Ovary (tissue), 9 donors: Measurements from ENCODE around the gene SPA17. TPM values are rescaled to one million over a fixed set of nuclear protein-coding genes. Genes with fewer than 3 reads are reported as not detected.

Experiments
- DNase-seq, 5 donors: peaks; one replicate each; pipeline ENCODE4 v3.0.0-alpha.2; 2019 to 2020
- H3K27ac ChIP-seq, 2 donors: fragments of 200-600 bp; one replicate each; pipeline versions ENCODE4 v1.5.1 to v1.8.0; 2019 to 2022
- H3K27me3 ChIP-seq: fragments of 200-600 bp; one replicate; pipeline ENCODE4 v1.8.0; 2022
- H3K36me3 ChIP-seq: fragments of 200-600 bp; sonication (generic); one replicate; pipeline ENCODE4 v1.5.1; 2019
- H3K4me1 ChIP-seq: one replicate; pipeline ENCODE4 v1.8.1; 2013; ENCODE audit warnings: mild to moderate bottlenecking, moderate library complexity; ENCODE audit not compliant: insufficient read depth
- H3K4me3 ChIP-seq: fragments of 200-600 bp; sonication (generic); one replicate; pipeline ENCODE4 v1.5.1; 2017
- H3K9me3 ChIP-seq, 2 donors: fragments of 200-600 bp in 1 of 2; sonication (generic) in 1 of 2; one replicate each; pipeline versions ENCODE4 v1.5.1 to v1.8.1; 2013 to 2019; ENCODE audit warnings: mild to moderate bottlenecking in 1 of 2, moderate library complexity in 1 of 2
- CTCF ChIP-seq, 3 donors: fragments of 450-650 bp in 2 of 3; fragments of 200-600 bp in 1 of 3; IDR thresholded peaks; one replicate each; pipeline versions ENCODE4 v1.5.1 to v1.8.0; 2016 to 2022; ENCODE audit warnings: antibody characterized with exemption in 3 of 3, mild to moderate bottlenecking in 1 of 3
- EP300 ChIP-seq: sonication (generic); formaldehyde crosslinking; IDR thresholded peaks from one replicate; pipeline ENCODE4 v1.6.1; 2017; ENCODE audit warnings: antibody characterized with exemption
- POLR2A ChIP-seq: fragments of 450-650 bp; IDR thresholded peaks from one replicate; pipeline ENCODE4 v1.6.1; 2017; ENCODE audit warnings: antibody characterized with exemption, mild to moderate bottlenecking, moderate library complexity
- WGBS, 3 donors: extraction: QIAGEN DNeasy Blood & Tissue Kit in 1 of 3; methylation state at CpG; one replicate each; pipeline versions ENCODE4 v1.1.5 to v1.1.7; 2013 to 2017; 5-methylcytosine and 5-hydroxymethylcytosine counted together
- intact Hi-C, 4 donors: fragments of 100-400 bp; cut with DNase I; formaldehyde crosslinking; loops; one replicate each; pipeline versions ENCODE4 v1.11.0 to v1.15.1; 2022 to 2023
- polyA plus RNA-seq, 2 donors: library from polyadenylated mRNA; stranded (reverse); fragments of 200-250 nt in 1 of 2; fragments of 350-450 nt in 1 of 2; fragmentation: Illumina TruSeq in 1 of 2; extraction: RNeasy Lipid Tissue Mini Kit (QIAGEN cat#74804) in 1 of 2; gene quantifications; one replicate each; pipeline ENCODE4 v1.2.3, GENCODE V29; 2013 to 2014
- total RNA-seq, 7 donors: library from RNA; depleted of rRNA in 2 of 7; stranded (reverse); fragments of >200 nt in 2 of 7; fragmentation: NEBNext Ultra II Directional in 3 of 7; extraction: Animal tissue kit (Norgen Biotek cat#: 25700) in 3 of 7; gene quantifications; one replicate each; pipeline versions ENCODE4 v1.1.0 to v1.2.4, GENCODE V29; 2016 to 2023
- donor health status: DM: no; HTN: no; CAD: no; lungs with moderate emphysema.
- donor health status: DM: no; HTN: no; CAD: no.
- donor health status: Bipolar disorder and iron deficiency.
- donor health status: DM: yes; HTN: yes; CAD: no.
- donor health status: DM: no; HTN: no; CAD: no.
- donor health status: DM: yes; HTN: yes; CAD: no.

SPA17 gene
- total and polyA plus RNA-seq, 9 donors, result 1.3 to 30.1 (median 3.0) TPM

- Histone ChIP-seq H3K4me3 (no peak overlapping the region), H3K4me1 (no peaks in the 10 kb centered on the region), H3K36me3 (no peaks in the 10 kb centered on the region), H3K27me3 (no peaks in the 10 kb centered on the region), H3K27ac (no peak overlapping the region), H3K9me3 (no peaks in the 10 kb centered on the region)
- 82 to 92% (median 90%) methylated on average over 3 of the region's 3 CpGs for WGBS, 3 donors
- no peak for DNase-seq
- intact Hi-C loops, result no loop called here
- no peak for TF ChIP-seq EP300
- no peak for TF ChIP-seq POLR2A
- TF ChIP-seq CTCF (IDR thresholded peaks at IDR 0.05), result no peak
Measured at GRCh38 chr11:124642628-124643027, 31.1 kb upstream of the SPA17 start.

- DNase-seq, result no peak
- Histone ChIP-seq H3K9me3 (no peaks in the 10 kb centered on the region), H3K4me3 (no peak overlapping the region), H3K27me3 (no peaks in the 10 kb centered on the region), H3K27ac (no peak overlapping the region), H3K36me3 (no peaks in the 10 kb centered on the region), H3K4me1 (no peaks in the 10 kb centered on the region)
- WGBS, 3 donors, result 70 to 80% (median 72%) methylated on average over 10 of the region's 10 CpGs
- TF ChIP-seq POLR2A, result no peak
- no peak for TF ChIP-seq EP300
- no peak for TF ChIP-seq CTCF (IDR thresholded peaks at IDR 0.05)
- intact Hi-C loops, result no loop called here
Measured at GRCh38 chr11:124643042-124643604, 30.6 kb upstream of the SPA17 start.

GRCh38 chr11:124643605-124644425 is 29.9 kb upstream of the SPA17 start:
- intact Hi-C loops, result no loop called here
- Histone ChIP-seq H3K36me3 (no peaks in the 10 kb centered on the region), H3K4me1 (no peaks in the 10 kb centered on the region), H3K27me3 (no peaks in the 10 kb centered on the region), H3K4me3 (no peak overlapping the region), H3K9me3 (no peaks in the 10 kb centered on the region), H3K27ac (no peak overlapping the region)
- no peak for DNase-seq
- no peak for TF ChIP-seq EP300
- WGBS, 3 donors, result 28 to 35% (median 32%) methylated on average over 3 of the region's 3 CpGs

- Histone ChIP-seq H3K27ac (no peak overlapping the region), H3K27me3 (no peaks in the 10 kb centered on the region), H3K36me3 (no peaks in the 10 kb centered on the region), H3K9me3 (no peaks in the 10 kb centered on the region), H3K4me3 (no peak overlapping the region), H3K4me1 (no peaks in the 10 kb centered on the region)
- peak; percentile 19 to 67 (median 54) for DNase-seq
- 15 to 24% (median 21%) methylated on average over 16 of the region's 16 CpGs for WGBS, 3 donors
- intact Hi-C loops, result no loop called here
- no peak for TF ChIP-seq POLR2A
- TF ChIP-seq CTCF (IDR thresholded peaks at IDR 0.05), result peak; percentile 41 to 68 (median 55)
- no peak for TF ChIP-seq EP300
Measured at GRCh38 chr11:124644426-124645280, 29.1 kb upstream of the SPA17 start.
